GM12878 (cell line): ENCODE results near the gene WASF2. TPM values are rescaled to one million over a fixed set of nuclear protein-coding genes. Genes with fewer than 3 reads are reported as not detected.

Experiments
- ATAC-seq: fragments of 200-7000 bp; cut with Tn5 transposase; 3 replicates; pipeline ENCODE4 v1.9.1; 2020; ENCODE audit warnings: mild to moderate bottlenecking, moderate library complexity
- BruUV-seq: library from RNA; stranded (reverse); fragments of 400-500 nt; replicated peaks from 2 replicates; lab custom pipeline; 2021; lab: Mats Ljungman, UMichigan
- CTCF ChIA-PET: fragments of 300-600 bp; sonication (Branson Sonifier 250); formaldehyde crosslinking; extraction: SDS; loops from one replicate; lab custom pipeline; 2021; ENCODE audit warnings: inconsistent platforms; lab: Yijun Ruan, JAX
- POLR2A ChIA-PET: fragments of 350-600 bp; formaldehyde crosslinking; extraction: SDS; loops from one replicate; lab custom pipeline; 2021; ENCODE audit warnings: inconsistent platforms; lab: Charles Lee
- RAD21 ChIA-PET: fragments of 300-600 bp; sonication (Branson Sonifier 250); formaldehyde crosslinking; loops from one replicate; lab custom pipeline; 2023; ENCODE audit warnings: antibody characterized with exemption; ENCODE audit not compliant: unreplicated experiment; lab: Charles Lee
- SMC1A ChIA-PET: fragments of 300-600 bp; sonication (Branson Sonifier 250); formaldehyde crosslinking; loops from one replicate; lab custom pipeline; 2023; ENCODE audit not compliant: unreplicated experiment, uncharacterized antibody; lab: Charles Lee
- DNase-seq: peaks from one replicate; pipeline ENCODE4 v3.0.0-alpha.2; 2011; ENCODE audit warnings: low read depth, low spot score
- FAIRE-seq: peaks from 3 replicates; lab custom pipeline; 2011; peaks lifted over from hg19 to GRCh38; lab: Jason Lieb, UNC
- H2AFZ ChIP-seq: 2 replicates; pipeline ENCODE4 v1.6.0; 2011; ENCODE audit warnings: low read depth, low read length, control low read depth; ENCODE audit not compliant: control insufficient read depth
- H3K27ac ChIP-seq: 2 replicates; pipeline ENCODE4 v1.5.1; 2011; ENCODE audit warnings: control low read depth; ENCODE audit not compliant: control insufficient read depth, insufficient read depth
- H3K27me3 ChIP-seq, 2 experiments: replicated peaks in 1 of 2; 2 replicates each; pipeline versions ENCODE4 v1.6.0 to v1.6.1; 2011; ENCODE audit warnings: low read length in 1 of 2; ENCODE audit not compliant: control insufficient read depth in 2 of 2, insufficient read depth in 2 of 2
- H3K36me3 ChIP-seq, 2 experiments: 2 replicates each; pipeline ENCODE4 v1.5.1; 2011; ENCODE audit warnings: low read length in 1 of 2; ENCODE audit not compliant: control insufficient read depth in 2 of 2, insufficient read depth in 2 of 2
- H3K4me1 ChIP-seq: 2 replicates; pipeline ENCODE4 v1.6.1; 2011; ENCODE audit warnings: mild to moderate bottlenecking, low read length, moderate library complexity, mixed read lengths; ENCODE audit not compliant: control insufficient read depth, insufficient read depth
- H3K4me2 ChIP-seq: 2 replicates; pipeline ENCODE4 v1.6.0; 2011; ENCODE audit warnings: control low read depth; ENCODE audit not compliant: control insufficient read depth, insufficient read depth
- H3K4me3 ChIP-seq: fragments of 200-600 bp; sonication (generic); 2 replicates; pipeline ENCODE4 v1.5.1; 2016
- H3K79me2 ChIP-seq: 2 replicates; pipeline ENCODE4 v1.6.0; 2011; ENCODE audit warnings: low read length; ENCODE audit not compliant: control insufficient read depth, insufficient read depth
- H3K9ac ChIP-seq: 2 replicates; pipeline ENCODE4 v1.8.0; 2011; ENCODE audit warnings: low read length, control low read depth, mixed read lengths; ENCODE audit not compliant: control insufficient read depth, insufficient read depth
- H3K9me3 ChIP-seq: replicated peaks from 3 replicates; pipeline ENCODE4 v1.5.1; 2011; ENCODE audit warnings: mild to moderate bottlenecking, low read length; ENCODE audit not compliant: control insufficient read depth, insufficient read depth
- H4K20me1 ChIP-seq: 2 replicates; pipeline ENCODE4 v1.6.0; 2011; ENCODE audit not compliant: control insufficient read depth, insufficient read depth
- CBX5 ChIP-seq: sonication (generic); IDR thresholded peaks from 2 replicates; pipeline ENCODE4 v1.6.1; 2016; ENCODE audit warnings: low read depth, moderate library complexity, mild to moderate bottlenecking, inconsistent platforms
- E2F8 ChIP-seq: fragments of 450-650 bp; IDR thresholded peaks from 2 replicates; pipeline ENCODE4 v1.6.1; 2018; ENCODE audit warnings: mild to moderate bottlenecking, low read depth, moderate library complexity; ENCODE audit not compliant: partially characterized antibody
- EZH2 ChIP-seq: IDR thresholded peaks from 2 replicates; pipeline ENCODE4 v1.6.1; 2012; ENCODE audit warnings: low read depth, mild to moderate bottlenecking, control low read depth, inconsistent platforms, low read length, borderline replicate concordance; ENCODE audit not compliant: control insufficient read depth
- JUNB ChIP-seq: IDR thresholded peaks from 2 replicates; pipeline ENCODE4 v1.6.1; 2016; ENCODE audit warnings: antibody characterized with exemption, mild to moderate bottlenecking
- MTA3 ChIP-seq: IDR thresholded peaks from 2 replicates; pipeline ENCODE4 v1.6.1; 2012; ENCODE audit warnings: low read length, inconsistent platforms, borderline replicate concordance
- SUZ12 ChIP-seq: fragments of 200-600 bp; sonication (generic); IDR thresholded peaks from one replicate; pipeline ENCODE4 v1.6.1; 2018; ENCODE audit warnings: antibody characterized with exemption, mild to moderate bottlenecking; ENCODE audit not compliant: unreplicated experiment
- TCF12 ChIP-seq: IDR thresholded peaks from 2 replicates; pipeline ENCODE4 v1.6.1; 2011; ENCODE audit warnings: low read depth, mild to moderate bottlenecking, low read length
- TCF7 ChIP-seq: IDR thresholded peaks from 2 replicates; pipeline ENCODE4 v1.6.1; 2014; ENCODE audit warnings: antibody characterized with exemption, borderline replicate concordance
- USF1 ChIP-seq: IDR thresholded peaks from 2 replicates; pipeline ENCODE4 v1.6.1; 2011; ENCODE audit warnings: borderline replicate concordance, low read depth, mild to moderate bottlenecking, moderate library complexity, mixed read lengths, low read length; ENCODE audit not compliant: insufficient read depth; ENCODE audit errors: extremely low read length
- ZBED1 ChIP-seq: IDR thresholded peaks from 2 replicates; pipeline ENCODE4 v1.6.1; 2016; ENCODE audit warnings: borderline replicate concordance
- WGBS: methylation state at CpG from one replicate; pipeline ENCODE4 v1.1.6; 2016; ENCODE audit warnings: low lambda C conversion rate; ENCODE audit not compliant: insufficient replicate concordance, insufficient coverage; ENCODE audit errors: missing lambda C conversion rate; 5-methylcytosine and 5-hydroxymethylcytosine counted together
- in situ Hi-C: fragments of 300-500 bp; cut with MboI; formaldehyde crosslinking; loops from 9 replicates; pipeline ENCODE4 v1.14.3; 2018; ENCODE audit warnings: mixed read lengths
- intact Hi-C: fragments of 100-400 bp; cut with micrococcal nuclease; formaldehyde crosslinking; loops from one replicate; pipeline ENCODE4 v1.14.2; 2022; ENCODE audit not compliant: unreplicated experiment
- polyA plus RNA-seq, 11 experiments: library from polyadenylated mRNA; depleted of rRNA in 4 of 11; unstranded in 6 of 11; stranded (reverse) in 5 of 11; fragments of >200 nt; fragmentation: Nextera tagmentation in 4 of 11; fragmentation: Illumina TruSeq in 1 of 11; extraction: Ambion mirVana in 4 of 11; extraction: Trizol in 1 of 11; gene quantifications; 1 replicate in 1 of 11; 2 replicates in 10 of 11; pipeline versions ENCODE4 v1.2.1 to v1.2.3, GENCODE V29; 2011 to 2016; ENCODE audit warnings: inconsistent platforms in 2 of 11, missing spikeins in 2 of 11, low read depth in 1 of 11
- total RNA-seq, 4 experiments: library from RNA; depleted of rRNA in 3 of 4; stranded (reverse); fragments of >200 nt in 3 of 4; fragmentation: Illumina TruSeq in 1 of 4; extraction: Trizol in 1 of 4; gene quantifications; 2 replicates each; pipeline versions ENCODE4 v1.2.1 to v1.2.3, GENCODE V29; 2013 to 2021
- TF ChIP-seq, protein P1 (sequence below): IDR thresholded peaks from 2 replicates; pipeline ENCODE4 v1.6.1; 2012; ENCODE audit warnings: low read depth, low read length, improper control_type of control experiment
- TF ChIP-seq, protein P2 (sequence below): fragments of 450-650 bp; IDR thresholded peaks from 2 replicates; pipeline ENCODE4 v1.6.1; 2017; ENCODE audit warnings: antibody characterized with exemption, mild to moderate bottlenecking, moderate library complexity

The WASF2 gene
- total and polyA plus RNA-seq, 10 of the 15 experiments (the other 5 are each of a cell fraction or from before 2014, with no cell fraction given): 7.0 to 111 (median 37.1) TPM

DNA sequence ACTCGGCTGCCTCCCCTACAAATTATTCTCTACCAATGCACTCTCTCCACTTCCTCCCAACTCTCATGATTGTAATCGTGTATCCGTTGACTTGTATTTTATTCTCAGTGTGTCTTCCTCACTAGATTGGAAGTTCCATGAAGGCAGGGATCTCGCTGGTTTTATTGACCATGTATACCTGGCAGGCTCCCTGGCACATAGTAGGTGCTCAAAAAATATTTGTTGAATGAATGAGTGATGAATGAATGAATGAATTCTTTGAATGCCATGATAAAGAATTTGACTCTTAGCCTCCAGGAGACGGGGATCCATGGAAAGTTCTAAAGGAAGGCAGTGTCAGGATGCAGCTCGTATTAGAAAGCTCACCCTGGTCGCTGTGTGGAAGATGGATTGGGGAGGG lies 28.8 kb upstream of the WASF2 start (continued):
- TF ChIP-seq E2F8: no peak
- TF ChIP-seq, protein P1, sequence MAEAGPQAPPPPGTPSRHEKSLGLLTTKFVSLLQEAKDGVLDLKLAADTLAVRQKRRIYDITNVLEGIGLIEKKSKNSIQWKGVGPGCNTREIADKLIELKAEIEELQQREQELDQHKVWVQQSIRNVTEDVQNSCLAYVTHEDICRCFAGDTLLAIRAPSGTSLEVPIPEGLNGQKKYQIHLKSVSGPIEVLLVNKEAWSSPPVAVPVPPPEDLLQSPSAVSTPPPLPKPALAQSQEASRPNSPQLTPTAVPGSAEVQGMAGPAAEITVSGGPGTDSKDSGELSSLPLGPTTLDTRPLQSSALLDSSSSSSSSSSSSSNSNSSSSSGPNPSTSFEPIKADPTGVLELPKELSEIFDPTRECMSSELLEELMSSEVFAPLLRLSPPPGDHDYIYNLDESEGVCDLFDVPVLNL: no peak
- TF ChIP-seq, all 136 proteins: peak for 0

GRCh38 chr1:27517907-27518718 lies 28.1 kb upstream of the WASF2 start:
- in situ Hi-C loops: no loop called here
- 74% methylated on average over 20 of the region's 21 CpGs for WGBS
- CTCF ChIA-PET: no interaction called here
- Histone ChIP-seq H2AFZ (no peak overlapping the region), H3K79me2 (no peaks in the 10 kb centered on the region), H3K27me3 (no peaks in the 10 kb centered on the region), H4K20me1 (no peaks in the 10 kb centered on the region), H3K4me1 (no peaks in the 10 kb centered on the region; the same call in 1 of the 2 replicates), H3K27ac (no peak overlapping the region), H3K9ac (no peak overlapping the region), H3K9me3 (no peaks in the 10 kb centered on the region), H3K4me2 (no peak overlapping the region), H3K36me3 (no peaks in the 10 kb centered on the region), H3K4me3 (no peak overlapping the region)
- FAIRE-seq (no peak), DNase-seq (no peak), ATAC-seq (no peak)
- POLR2A ChIA-PET: no interaction called here
- RAD21 ChIA-PET: no interaction called here
- BruUV-seq: no TSS peak
- intact Hi-C loops: no loop called here
- SMC1A ChIA-PET: interaction anchor here (3.6 kb wide), 1 partner anchor 102 kb away, joined by 16 read pairs; no protein-coding TSS in a partner anchor
- no peak for TF ChIP-seq TCF7
- no peak for TF ChIP-seq CBX5
- no peak for TF ChIP-seq SUZ12
- TF ChIP-seq, protein P2, sequence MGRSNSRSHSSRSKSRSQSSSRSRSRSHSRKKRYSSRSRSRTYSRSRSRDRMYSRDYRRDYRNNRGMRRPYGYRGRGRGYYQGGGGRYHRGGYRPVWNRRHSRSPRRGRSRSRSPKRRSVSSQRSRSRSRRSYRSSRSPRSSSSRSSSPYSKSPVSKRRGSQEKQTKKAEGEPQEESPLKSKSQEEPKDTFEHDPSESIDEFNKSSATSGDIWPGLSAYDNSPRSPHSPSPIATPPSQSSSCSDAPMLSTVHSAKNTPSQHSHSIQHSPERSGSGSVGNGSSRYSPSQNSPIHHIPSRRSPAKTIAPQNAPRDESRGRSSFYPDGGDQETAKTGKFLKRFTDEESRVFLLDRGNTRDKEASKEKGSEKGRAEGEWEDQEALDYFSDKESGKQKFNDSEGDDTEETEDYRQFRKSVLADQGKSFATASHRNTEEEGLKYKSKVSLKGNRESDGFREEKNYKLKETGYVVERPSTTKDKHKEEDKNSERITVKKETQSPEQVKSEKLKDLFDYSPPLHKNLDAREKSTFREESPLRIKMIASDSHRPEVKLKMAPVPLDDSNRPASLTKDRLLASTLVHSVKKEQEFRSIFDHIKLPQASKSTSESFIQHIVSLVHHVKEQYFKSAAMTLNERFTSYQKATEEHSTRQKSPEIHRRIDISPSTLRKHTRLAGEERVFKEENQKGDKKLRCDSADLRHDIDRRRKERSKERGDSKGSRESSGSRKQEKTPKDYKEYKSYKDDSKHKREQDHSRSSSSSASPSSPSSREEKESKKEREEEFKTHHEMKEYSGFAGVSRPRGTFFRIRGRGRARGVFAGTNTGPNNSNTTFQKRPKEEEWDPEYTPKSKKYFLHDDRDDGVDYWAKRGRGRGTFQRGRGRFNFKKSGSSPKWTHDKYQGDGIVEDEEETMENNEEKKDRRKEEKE: no peak
- TF ChIP-seq ZBED1: no peak
- TF ChIP-seq TCF12: no peak
- TF ChIP-seq MTA3: no peak
- no peak for TF ChIP-seq USF1
- TF ChIP-seq JUNB: no peak
- no peak for TF ChIP-seq EZH2
